Endothelial cell of umbilical vein (primary cell): ENCODE measurements around the gene HCN2. TPM values are rescaled to one million over a fixed set of nuclear protein-coding genes. Genes with fewer than 3 reads are reported as not detected.

Experiments used
- BruUV-seq: library from RNA; stranded (reverse); fragments of 400-500 nt; replicated peaks from 2 replicates; lab custom pipeline; 2021; lab: Mats Ljungman, UMichigan
- CTCF ChIA-PET: fragments of 300-600, 350-600 bp; sonication (Branson Sonifier 250); formaldehyde crosslinking; loops from one replicate; lab custom pipeline; 2021; ENCODE audit warnings: antibody characterized with exemption, inconsistent platforms; lab: Charles Lee
- POLR2A ChIA-PET: fragments of 300-600, 350-600 bp; sonication (Branson Sonifier 250); formaldehyde crosslinking; loops from one replicate; lab custom pipeline; 2021; ENCODE audit warnings: antibody characterized with exemption, inconsistent platforms; lab: Charles Lee
- DNase-seq: peaks from one replicate; pipeline ENCODE4 v3.0.0-alpha.2; 2011; ENCODE audit warnings: low read depth, low spot score
- FAIRE-seq: peaks from 2 replicates; lab custom pipeline; 2011; peaks lifted over from hg19 to GRCh38; lab: Jason Lieb, UNC
- H2AFZ ChIP-seq: 2 replicates; pipeline ENCODE4 v1.6.0; 2012; ENCODE audit warnings: low read depth, low read length, control low read depth, inconsistent platforms
- H3K27ac ChIP-seq: 2 replicates; pipeline ENCODE4 v1.5.1; 2011; ENCODE audit warnings: low read depth, mild to moderate bottlenecking, control low read depth, low read length, moderate library complexity; ENCODE audit not compliant: insufficient read depth
- H3K27me3 ChIP-seq, 2 experiments: 2 replicates each; pipeline versions ENCODE4 v1.6.0 to v1.6.1; 2011; ENCODE audit warnings: low read length in 2 of 2, mixed read lengths in 1 of 2; ENCODE audit not compliant: control insufficient read depth in 2 of 2, insufficient read depth in 2 of 2
- H3K36me3 ChIP-seq, 2 experiments: 2 replicates in 1 of 2; 3 replicates in 1 of 2; pipeline ENCODE4 v1.5.1; 2011; ENCODE audit warnings: low read length in 2 of 2, mild to moderate bottlenecking in 1 of 2, moderate library complexity in 1 of 2; ENCODE audit not compliant: control insufficient read depth in 2 of 2, insufficient read depth in 2 of 2; ENCODE audit errors: extremely low read depth in 1 of 2
- H3K4me1 ChIP-seq: 3 replicates; pipeline ENCODE4 v1.5.1; 2011; ENCODE audit warnings: mild to moderate bottlenecking, low read length; ENCODE audit not compliant: control insufficient read depth, insufficient read depth; ENCODE audit errors: extremely low read depth
- H3K4me2 ChIP-seq: 2 replicates; pipeline ENCODE4 v1.6.1; 2011; ENCODE audit warnings: low read length, control low read depth, mixed read lengths; ENCODE audit not compliant: insufficient read depth
- H3K4me3 ChIP-seq, 3 experiments: fragments of 200-600 bp in 1 of 3; sonication (generic), shearing (Covaris generic) in 1 of 3; replicated peaks in 1 of 3; 2 replicates each; pipeline ENCODE4 v1.5.1; 2011 to 2016; ENCODE audit warnings: control low read depth in 3 of 3, low read length in 3 of 3, mild to moderate bottlenecking in 2 of 3, inconsistent platforms in 1 of 3, low read depth in 1 of 3, moderate library complexity in 1 of 3; ENCODE audit not compliant: insufficient read depth in 1 of 3
- H3K79me2 ChIP-seq: 2 replicates; pipeline ENCODE4 v1.6.0; 2012; ENCODE audit warnings: low read length, inconsistent platforms; ENCODE audit not compliant: control insufficient read depth, insufficient read depth
- H3K9ac ChIP-seq: replicated peaks from 2 replicates; pipeline ENCODE3; 2011; ENCODE audit warnings: low read length, control low read depth; ENCODE audit not compliant: insufficient read depth; ENCODE audit errors: extremely low read depth
- H3K9me1 ChIP-seq: replicated peaks from 3 replicates; pipeline ENCODE4 v1.6.0; 2011; ENCODE audit warnings: mild to moderate bottlenecking, low read length; ENCODE audit not compliant: control insufficient read depth, insufficient read depth; ENCODE audit errors: extremely low read depth
- H3K9me3 ChIP-seq: replicated peaks from 2 replicates; pipeline ENCODE4 v1.5.1; 2012; ENCODE audit warnings: low read length, inconsistent platforms; ENCODE audit not compliant: control insufficient read depth, insufficient read depth
- H4K20me1 ChIP-seq: replicated peaks from 2 replicates; pipeline ENCODE3; 2011; ENCODE audit warnings: mild to moderate bottlenecking, low read length; ENCODE audit not compliant: control insufficient read depth, insufficient read depth; ENCODE audit errors: extremely low read depth
- EZH2 ChIP-seq: IDR thresholded peaks from 2 replicates; pipeline ENCODE4 v1.6.1; 2012; ENCODE audit warnings: borderline replicate concordance, low read depth, mild to moderate bottlenecking, moderate library complexity, low read length, inconsistent platforms; ENCODE audit not compliant: severe bottlenecking
- FOS ChIP-seq: IDR thresholded peaks from 2 replicates; pipeline ENCODE4 v1.6.1; 2011; ENCODE audit warnings: mild to moderate bottlenecking, low read length, moderate library complexity, borderline replicate concordance; ENCODE audit not compliant: insufficient read depth
- GATA2 ChIP-seq: IDR thresholded peaks from 2 replicates; pipeline ENCODE4 v1.7.0; 2011; ENCODE audit warnings: low read depth, mild to moderate bottlenecking, moderate library complexity, mixed read lengths, low read length; ENCODE audit not compliant: insufficient read length, insufficient read depth
- JUN ChIP-seq: IDR thresholded peaks from 2 replicates; pipeline ENCODE4 v1.6.1; 2011; ENCODE audit warnings: borderline replicate concordance, low read depth; ENCODE audit not compliant: insufficient read length, insufficient read depth
- MYC ChIP-seq: IDR thresholded peaks from one replicate; pipeline ENCODE4 v1.6.1; 2011; ENCODE audit warnings: mild to moderate bottlenecking, low read depth, low read length
- POLR2AphosphoS5 ChIP-seq: IDR thresholded peaks from 2 replicates; pipeline ENCODE4 v1.6.1; 2012; ENCODE audit warnings: low read depth, mild to moderate bottlenecking, control low read depth, low read length, moderate library complexity; ENCODE audit not compliant: insufficient read depth
- dilution Hi-C: fragments of 300-500 bp; cut with MboI; formaldehyde crosslinking; loops from one replicate; pipeline ENCODE4 v1.15.0; 2019; ENCODE audit warnings: low sequenced_read_pairs; ENCODE audit not compliant: extremely low pct_ligation_motif_present
- intact Hi-C: fragments of 100-400 bp; cut with micrococcal nuclease; formaldehyde crosslinking; loops from one replicate; pipeline ENCODE4 v1.10.0; 2022
- polyA plus RNA-seq, 4 experiments: library from polyadenylated mRNA; depleted of rRNA in 3 of 4; stranded (reverse) in 3 of 4; unstranded in 1 of 4; fragments of >200 nt; gene quantifications; 2 replicates each; pipeline versions ENCODE4 v1.2.1 to v1.2.3, GENCODE V29; 2011 to 2012; ENCODE audit warnings: missing spikeins in 1 of 4
- total RNA-seq: library from RNA; stranded (reverse); gene quantifications from 2 replicates; pipeline ENCODE4 v1.2.3, GENCODE V29; 2021
- TF ChIP-seq, protein P1 (sequence below), 2 donors: IDR thresholded peaks; 1 replicate in 1 of 2; 2 replicates in 1 of 2; pipeline ENCODE4 v1.5.1; 2011; ENCODE audit warnings: low read length in 2 of 2, mild to moderate bottlenecking in 2 of 2, moderate library complexity in 2 of 2, control low read depth in 1 of 2, inconsistent platforms in 1 of 2, low read depth in 1 of 2; ENCODE audit not compliant: insufficient read depth in 1 of 2; ENCODE audit errors: extremely low read depth in 1 of 2
- TF ChIP-seq, protein P2 (sequence below): IDR thresholded peaks from 2 replicates; pipeline ENCODE4 v1.6.1; 2011; ENCODE audit not compliant: insufficient read depth, insufficient read length

Gene HCN2
- total and polyA plus RNA-seq, 2 donors (not counting 3 experiments of a cell fraction or from before 2014, with no cell fraction given): 0.18 to 0.53 TPM

DNA sequence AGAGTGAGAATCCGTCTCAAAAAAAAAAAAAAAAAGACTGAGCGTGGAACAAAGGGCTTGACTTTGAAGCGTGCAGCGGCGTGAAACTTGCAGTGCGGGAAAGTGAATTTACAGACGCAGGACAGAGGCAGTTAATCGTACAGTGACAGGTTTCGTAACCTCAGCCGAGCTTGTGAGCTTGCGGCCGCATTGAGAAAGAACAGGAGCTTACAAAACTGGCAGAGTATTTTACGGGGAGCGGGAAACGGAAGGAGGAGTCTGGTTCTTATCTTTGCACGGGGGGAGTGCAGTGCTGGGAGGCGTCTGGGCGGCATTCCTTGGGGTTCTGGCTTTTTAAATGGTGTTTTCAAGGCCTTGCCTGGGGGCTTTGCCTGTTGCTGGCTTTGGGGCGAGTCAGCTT is 23.3 kb upstream of the HCN2 start:
- ChIA-PET POLR2A (no interaction called here), CTCF (no interaction called here)
- Histone ChIP-seq H4K20me1 (no peaks in the 10 kb centered on the region), H3K27me3 (no peaks in the 10 kb centered on the region), H3K9me1 (no peaks in the 10 kb centered on the region), H3K4me3 (no peak overlapping the region), H3K4me2 (no peak overlapping the region), H3K79me2 (no peaks in the 10 kb centered on the region), H3K9ac (no peak overlapping the region), H3K36me3 (no peaks in the 10 kb centered on the region), H3K9me3 (no peaks in the 10 kb centered on the region), H2AFZ (no peak overlapping the region), H3K4me1 (peaks cover 5% of the 10 kb centered on the region), H3K27ac (no peak overlapping the region)
- intact Hi-C loops: no loop called here
- no peak for TF ChIP-seq MYC
- no TSS peak for BruUV-seq
- FAIRE-seq: no peak
- dilution Hi-C loops: no loop called here
- no peak for DNase-seq

DNA sequence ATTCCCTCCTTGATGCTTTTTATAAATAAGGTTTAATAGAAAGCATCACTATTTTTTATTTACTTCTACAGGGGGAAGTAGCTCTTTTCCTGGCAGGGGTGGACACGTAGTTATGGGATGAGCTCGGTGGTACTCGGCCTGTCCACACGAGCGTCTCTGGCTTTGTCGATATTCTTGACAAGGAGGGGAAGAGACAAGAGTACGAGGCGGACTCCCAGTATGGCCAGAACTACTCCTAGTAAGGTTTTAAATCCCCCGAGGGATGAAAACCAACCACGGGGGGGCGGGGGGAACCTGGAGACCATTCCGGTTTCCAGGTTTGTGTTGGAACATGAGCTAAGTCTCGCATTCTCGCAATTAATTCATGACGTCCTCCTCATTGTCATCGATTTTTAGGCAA is 22.8 kb upstream of the HCN2 start:
- Histone ChIP-seq H3K27me3 (no peaks in the 10 kb centered on the region), H3K27ac (no peak overlapping the region), H2AFZ (no peak overlapping the region), H3K9ac (no peak overlapping the region), H3K36me3 (no peaks in the 10 kb centered on the region), H3K4me3 (no peak overlapping the region), H3K79me2 (no peaks in the 10 kb centered on the region), H3K9me1 (no peaks in the 10 kb centered on the region), H3K4me2 (no peak overlapping the region), H3K4me1 (peaks cover 8% of the 10 kb centered on the region), H3K9me3 (no peaks in the 10 kb centered on the region), H4K20me1 (no peaks in the 10 kb centered on the region)
- POLR2A ChIA-PET: no interaction called here
- dilution Hi-C loops: no loop called here
- no TSS peak for BruUV-seq
- DNase-seq: no peak
- no peak for FAIRE-seq
- TF ChIP-seq, protein P1, sequence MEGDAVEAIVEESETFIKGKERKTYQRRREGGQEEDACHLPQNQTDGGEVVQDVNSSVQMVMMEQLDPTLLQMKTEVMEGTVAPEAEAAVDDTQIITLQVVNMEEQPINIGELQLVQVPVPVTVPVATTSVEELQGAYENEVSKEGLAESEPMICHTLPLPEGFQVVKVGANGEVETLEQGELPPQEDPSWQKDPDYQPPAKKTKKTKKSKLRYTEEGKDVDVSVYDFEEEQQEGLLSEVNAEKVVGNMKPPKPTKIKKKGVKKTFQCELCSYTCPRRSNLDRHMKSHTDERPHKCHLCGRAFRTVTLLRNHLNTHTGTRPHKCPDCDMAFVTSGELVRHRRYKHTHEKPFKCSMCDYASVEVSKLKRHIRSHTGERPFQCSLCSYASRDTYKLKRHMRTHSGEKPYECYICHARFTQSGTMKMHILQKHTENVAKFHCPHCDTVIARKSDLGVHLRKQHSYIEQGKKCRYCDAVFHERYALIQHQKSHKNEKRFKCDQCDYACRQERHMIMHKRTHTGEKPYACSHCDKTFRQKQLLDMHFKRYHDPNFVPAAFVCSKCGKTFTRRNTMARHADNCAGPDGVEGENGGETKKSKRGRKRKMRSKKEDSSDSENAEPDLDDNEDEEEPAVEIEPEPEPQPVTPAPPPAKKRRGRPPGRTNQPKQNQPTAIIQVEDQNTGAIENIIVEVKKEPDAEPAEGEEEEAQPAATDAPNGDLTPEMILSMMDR (IDR thresholded peaks at IDR 0.05; ENCODE audit: extremely low read depth in 1 of 2, insufficient read depth in 1 of 2, low read depth in 1 of 2, low read length in 2 of 2): no peak
- TF ChIP-seq MYC (no peak), FOS (no peak), POLR2AphosphoS5 (no peak), EZH2 (no peak), GATA2 (no peak), JUN (no peak)
- TF ChIP-seq, protein P2, sequence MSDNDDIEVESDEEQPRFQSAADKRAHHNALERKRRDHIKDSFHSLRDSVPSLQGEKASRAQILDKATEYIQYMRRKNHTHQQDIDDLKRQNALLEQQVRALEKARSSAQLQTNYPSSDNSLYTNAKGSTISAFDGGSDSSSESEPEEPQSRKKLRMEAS: no peak
- intact Hi-C loops: no loop called here
- CTCF ChIA-PET: no interaction called here
